Measurements from ENCODE around the gene TPM3. TPM values are rescaled to one million over a fixed set of nuclear protein-coding genes. Genes with fewer than 3 reads are reported as not detected.

The TPM3 gene
- total RNA-seq, 4 donors from 2014 or later = 130 to 263 (median 199) TPM

GRCh38 chr1:154222518-154222917, 30.6 kb upstream of the TPM3 start:
- Histone ChIP-seq H3K36me3 (no peaks in the 10 kb centered on the region), H3K27me3 (no peaks in the 10 kb centered on the region), H3K4me3 (peak overlapping the region in 1 of 2 donors; percentile 94), H3K4me1 (peaks cover 8 to 19% of the 10 kb centered on the region in 2 donors), H3K9me3 (no peaks in the 10 kb centered on the region), H3K27ac (peak overlapping the region in 1 of 2 donors; percentile 99)
- intact Hi-C loops (cut with DNase I; ENCODE audit: low total_unique reads) = no loop called here
- TF ChIP-seq CTCF (IDR thresholded peaks at IDR 0.05) = no peak
- no peak for TF ChIP-seq POLR2A (IDR thresholded peaks at IDR 0.05)
- no peak for DNase-seq

- no peaks in the 10 kb centered on the region for H3K36me3 ChIP-seq
- intact Hi-C loops (cut with DNase I; ENCODE audit: low total_unique reads) = no loop called here
Measured at GRCh38 chr1:154221278-154222001, 29.5 kb upstream of the TPM3 start.

GRCh38 chr1:154220970-154221277, 29.0 kb upstream of the TPM3 start:
- H3K9me3 ChIP-seq = no peaks in the 10 kb centered on the region
- no peaks in the 10 kb centered on the region for H3K36me3 ChIP-seq
- no peaks in the 10 kb centered on the region for H3K27me3 ChIP-seq
- peak overlapping the region; percentile 98 to 99 for H3K27ac ChIP-seq
- peaks cover 8 to 19% of the 10 kb centered on the region in 2 donors for H3K4me1 ChIP-seq
- intact Hi-C loops (cut with DNase I; ENCODE audit: low total_unique reads) = loop anchor here (1.0 kb wide), 1 partner anchor 38 kb away; no protein-coding TSS in a partner anchor
- no peak for DNase-seq
- TF ChIP-seq CTCF (IDR thresholded peaks at IDR 0.05) = no peak
- no peak for TF ChIP-seq POLR2A (IDR thresholded peaks at IDR 0.05)
- H3K4me3 ChIP-seq = peak overlapping the region; percentile 84 to 94

More at GRCh38 chr1:154221278-154222001, 29.5 kb upstream of the TPM3 start:
- peak overlapping the region; percentile 84 to 94 for H3K4me3 ChIP-seq
- peak overlapping the region; percentile 98 to 99 for H3K27ac ChIP-seq
- TF ChIP-seq POLR2A (IDR thresholded peaks at IDR 0.05) = no peak
- TF ChIP-seq CTCF (IDR thresholded peaks at IDR 0.05) = no peak
- H3K27me3 ChIP-seq = no peaks in the 10 kb centered on the region
- peaks cover 8 to 19% of the 10 kb centered on the region in 2 donors for H3K4me1 ChIP-seq
- peak in 1 of 2 donors; percentile 64 for DNase-seq
- H3K9me3 ChIP-seq = no peaks in the 10 kb centered on the region

GRCh38 chr1:154220071-154220969, 28.4 kb upstream of the TPM3 start, which contains the start of gene UBAP2L:
Gene UBAP2L (plus strand): TSS chr1:154220955. CDS start chr1:154225124, 4,169 bp downstream.
- DNase-seq = peak; percentile 98 to 99
- peak within 1 kb of the TSS; percentile 99 for H3K27ac ChIP-seq
- H3K4me1 ChIP-seq = peaks cover 8 to 19% of the 10 kb centered on the region in 2 donors
- H3K36me3 ChIP-seq = no peaks in the 10 kb centered on the region
- peak within 1 kb of the TSS; percentile 84 to 94 for H3K4me3 ChIP-seq
- intact Hi-C loops (cut with DNase I; ENCODE audit: low total_unique reads) = loop anchor here (1.0 kb wide), 1 partner anchor 37 kb away; no protein-coding TSS in a partner anchor
- TF ChIP-seq CTCF (IDR thresholded peaks at IDR 0.05) = peak in 2 of 4 experiments; percentile 15 to 18
- TF ChIP-seq POLR2A (IDR thresholded peaks at IDR 0.05) = peak; percentile 85 to 89
- no peaks in the 10 kb centered on the region for H3K9me3 ChIP-seq
- no peaks in the 10 kb centered on the region for H3K27me3 ChIP-seq
